EH (cell line): ENCODE results near the gene TNFRSF8.

Source experiments
- DNase-seq: peaks from one replicate; pipeline ENCODE4 v3.0.0-alpha.2; 2015; ENCODE audit warnings: low read depth

TNFRSF8 gene

DNA sequence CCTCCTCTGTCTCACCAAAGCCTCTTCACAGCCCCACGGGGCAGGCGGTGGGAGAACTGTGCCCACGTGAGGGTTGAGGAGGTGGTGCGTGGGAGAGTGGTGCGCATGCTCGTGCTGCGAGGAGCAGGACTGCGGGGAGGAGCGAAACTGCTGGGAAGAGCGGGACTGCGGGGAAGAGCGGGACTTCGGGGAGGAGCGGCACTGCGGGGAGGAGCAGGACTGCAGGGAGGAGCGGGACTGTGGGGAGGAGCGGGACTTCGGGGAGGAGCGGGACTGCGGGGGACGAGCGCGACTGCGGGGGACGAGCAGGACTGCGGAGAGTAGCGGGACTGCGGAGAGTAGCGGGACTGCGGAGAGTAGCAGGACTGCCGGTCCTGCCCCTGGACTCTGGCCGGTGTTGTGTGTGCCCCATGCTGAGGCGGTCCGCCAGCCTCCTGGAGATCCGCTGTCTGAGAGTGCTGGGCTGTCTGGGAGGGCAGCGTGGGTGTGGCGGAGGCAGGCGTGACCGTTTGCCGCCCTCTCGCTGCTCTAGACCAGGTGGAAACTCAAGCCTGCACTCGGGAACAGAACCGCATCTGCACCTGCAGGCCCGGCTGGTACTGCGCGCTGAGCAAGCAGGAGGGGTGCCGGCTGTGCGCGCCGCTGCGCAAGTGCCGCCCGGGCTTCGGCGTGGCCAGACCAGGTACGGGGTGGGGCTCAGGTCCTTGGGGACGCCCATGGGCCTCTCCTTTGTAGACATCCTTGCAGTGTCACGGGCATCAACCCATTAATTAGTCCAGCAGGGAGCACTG lies 128.3 kb downstream of the TNFRSF8 start:
- DNase-seq, result no peak
